Neural progenitor cell (in vitro differentiated cells): Measurements from ENCODE around the gene AMT. TPM values are rescaled to one million over a fixed set of nuclear protein-coding genes. Genes with fewer than 3 reads are reported as not detected.

ENCODE experiments used
- DNase-seq: peaks from one replicate; pipeline ENCODE4 v3.0.0-alpha.2; 2016; ENCODE audit warnings: low spot score
- H2AFZ ChIP-seq: fragments of 200-600 bp; sonication (generic); replicated peaks from 2 replicates; pipeline ENCODE4 v1.6.1; 2016; ENCODE audit warnings: antibody characterized with exemption
- H3F3A ChIP-seq: fragments of 200-600 bp; sonication (generic); 2 replicates; pipeline ENCODE4 v1.6.1; 2016; ENCODE audit warnings: antibody characterized with exemption, low read depth
- H3K27ac ChIP-seq: fragments of 200-600 bp; sonication (generic); 2 replicates; pipeline ENCODE4 v1.5.1; 2016; ENCODE audit warnings: mild to moderate bottlenecking
- H3K27me3 ChIP-seq: fragments of 200-600 bp; sonication (generic); 2 replicates; pipeline ENCODE4 v1.6.1; 2016; ENCODE audit warnings: mild to moderate bottlenecking, moderate library complexity
- H3K36me3 ChIP-seq: fragments of 200-600 bp; sonication (generic); 2 replicates; pipeline ENCODE4 v1.5.1; 2016
- H3K4me1 ChIP-seq: fragments of 200-600 bp; sonication (generic); 2 replicates; pipeline ENCODE4 v1.6.1; 2016; ENCODE audit warnings: mixed run types
- H3K4me2 ChIP-seq: fragments of 200-600 bp; sonication (generic); 2 replicates; pipeline ENCODE4 v1.6.1; 2016
- H3K4me3 ChIP-seq: fragments of 200-600 bp; sonication (generic); 2 replicates; pipeline ENCODE4 v1.5.1; 2016
- H3K79me2 ChIP-seq: fragments of 200-600 bp; sonication (generic); 2 replicates; pipeline ENCODE4 v1.6.1; 2016; ENCODE audit warnings: low read depth
- H3K9ac ChIP-seq: fragments of 200-600 bp; sonication (generic); 2 replicates; pipeline ENCODE4 v1.6.1; 2016
- H3K9me3 ChIP-seq: fragments of 200-600 bp; sonication (generic); 2 replicates; pipeline ENCODE4 v1.5.1; 2016; ENCODE audit warnings: low read depth
- H4K20me1 ChIP-seq: fragments of 200-600 bp; sonication (generic); 2 replicates; pipeline ENCODE4 v1.6.1; 2016; ENCODE audit warnings: low read depth
- H3K27ac Mint-ChIP-seq: 3 replicates; pipeline ENCODE4 v1.8.0; 2021; ENCODE audit warnings: mixed read lengths
- H3K27me3 Mint-ChIP-seq: 2 replicates; pipeline ENCODE4 v1.8.0; 2022; ENCODE audit warnings: low read depth, mild to moderate bottlenecking, inconsistent platforms, moderate library complexity, mixed read lengths; ENCODE audit not compliant: insufficient read depth
- H3K36me3 Mint-ChIP-seq: 3 replicates; pipeline ENCODE4 v1.8.0; 2021; ENCODE audit warnings: mixed read lengths
- H3K4me1 Mint-ChIP-seq: 3 replicates; pipeline ENCODE4 v1.8.0; 2021; ENCODE audit warnings: mixed read lengths
- H3K4me3 Mint-ChIP-seq: 3 replicates; pipeline ENCODE4 v1.8.0; 2021; ENCODE audit warnings: mild to moderate bottlenecking, moderate library complexity, mixed read lengths
- H3K9me3 Mint-ChIP-seq: 3 replicates; pipeline ENCODE4 v1.8.0; 2020; ENCODE audit warnings: mixed read lengths
- CTCF ChIP-seq: fragments of 200-600 bp; sonication (generic); IDR thresholded peaks from 2 replicates; pipeline ENCODE4 v1.5.1; 2017; ENCODE audit warnings: antibody characterized with exemption, mild to moderate bottlenecking
- EZH2 ChIP-seq: fragments of 200-600 bp; sonication (generic); IDR thresholded peaks from 2 replicates; pipeline ENCODE4 v1.6.1; 2017; ENCODE audit warnings: antibody characterized with exemption, mild to moderate bottlenecking, moderate library complexity
- EZH2phosphoT487 ChIP-seq: fragments of 200-600 bp; sonication (generic); IDR thresholded peaks from 2 replicates; pipeline ENCODE4 v1.6.1; 2017; ENCODE audit warnings: antibody characterized with exemption
- total RNA-seq: library from RNA; depleted of rRNA; stranded (reverse); fragments of >200 nt; gene quantifications from 2 replicates; pipeline ENCODE4 v1.2.3, GENCODE V29; 2015; ENCODE audit warnings: low replicate concordance

Gene AMT
- total RNA-seq, 1 donor from 2014 or later = 35.4 TPM

DNA sequence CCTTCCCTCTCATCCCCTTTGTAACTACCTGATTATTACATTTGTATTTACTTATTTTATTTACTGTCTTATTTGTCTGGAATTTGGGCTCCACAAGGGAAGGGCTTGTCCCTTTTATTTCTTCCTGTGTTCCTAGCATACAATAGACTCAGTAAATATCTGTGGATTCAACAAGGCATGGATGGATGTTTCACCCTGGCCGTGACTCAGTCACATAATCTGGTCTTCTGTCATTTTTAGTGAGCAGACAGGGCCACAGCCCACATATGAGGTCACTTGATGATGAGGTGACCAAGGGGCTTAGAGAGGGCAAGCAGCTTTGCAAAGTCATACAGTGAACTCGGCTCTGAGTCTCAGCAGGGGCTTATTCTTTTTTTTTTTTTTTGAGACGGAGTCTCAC lies 39.9 kb upstream of the AMT start:
- Mint-ChIP-seq H3K9me3 (no peaks in the 10 kb centered on the region), H3K36me3 (no peaks in the 10 kb centered on the region), H3K4me3 (peak overlapping the region; percentile 41), H3K27ac (peak overlapping the region; percentile 98), H3K4me1 (peaks cover 41% of the 10 kb centered on the region), H3K27me3 (peaks cover 12% of the 10 kb centered on the region)
- H3K27me3 ChIP-seq = no peaks in the 10 kb centered on the region
- peak overlapping the region; percentile 91 for H3K27ac ChIP-seq
- peaks cover 56% of the 10 kb centered on the region for H3K4me1 ChIP-seq
- no peaks in the 10 kb centered on the region for H3K9me3 ChIP-seq
- H3K36me3 ChIP-seq = no peaks in the 10 kb centered on the region
- no peak overlapping the region for H2AFZ ChIP-seq
- H3F3A ChIP-seq = peaks cover 49% of the 10 kb centered on the region
- no peak for TF ChIP-seq EZH2phosphoT487
- no peak for TF ChIP-seq EZH2
- no peak for TF ChIP-seq CTCF
- peak overlapping the region; percentile 59 for H3K4me2 ChIP-seq
- no peak overlapping the region for H3K4me3 ChIP-seq
- no peak for DNase-seq
- H3K9ac ChIP-seq = no peak overlapping the region
- H3K79me2 ChIP-seq = no peaks in the 10 kb centered on the region
- no peaks in the 10 kb centered on the region for H4K20me1 ChIP-seq

- H3K27me3 ChIP-seq = no peaks in the 10 kb centered on the region
- Mint-ChIP-seq H3K27me3 (peaks cover 12% of the 10 kb centered on the region), H3K4me1 (peaks cover 41% of the 10 kb centered on the region), H3K4me3 (peak overlapping the region; percentile 41), H3K36me3 (no peaks in the 10 kb centered on the region), H3K9me3 (no peaks in the 10 kb centered on the region), H3K27ac (peak overlapping the region; percentile 98)
- peak overlapping the region; percentile 59 for H3K4me2 ChIP-seq
- no peaks in the 10 kb centered on the region for H3K36me3 ChIP-seq
- H3K4me3 ChIP-seq = peak overlapping the region; percentile 15
- peak; percentile 65 for DNase-seq
- no peaks in the 10 kb centered on the region for H4K20me1 ChIP-seq
- H3K79me2 ChIP-seq = no peaks in the 10 kb centered on the region
- peak overlapping the region; percentile 91 for H3K27ac ChIP-seq
- TF ChIP-seq CTCF (peak; percentile 8), EZH2 (no peak), EZH2phosphoT487 (no peak)
- H3K9ac ChIP-seq = no peak overlapping the region
- peak overlapping the region; percentile 19 for H2AFZ ChIP-seq
- peaks cover 49% of the 10 kb centered on the region for H3F3A ChIP-seq
- peaks cover 56% of the 10 kb centered on the region for H3K4me1 ChIP-seq
- no peaks in the 10 kb centered on the region for H3K9me3 ChIP-seq
Observed at GRCh38 chr3:49461443-49462171, 39.3 kb upstream of the AMT start.

DNA sequence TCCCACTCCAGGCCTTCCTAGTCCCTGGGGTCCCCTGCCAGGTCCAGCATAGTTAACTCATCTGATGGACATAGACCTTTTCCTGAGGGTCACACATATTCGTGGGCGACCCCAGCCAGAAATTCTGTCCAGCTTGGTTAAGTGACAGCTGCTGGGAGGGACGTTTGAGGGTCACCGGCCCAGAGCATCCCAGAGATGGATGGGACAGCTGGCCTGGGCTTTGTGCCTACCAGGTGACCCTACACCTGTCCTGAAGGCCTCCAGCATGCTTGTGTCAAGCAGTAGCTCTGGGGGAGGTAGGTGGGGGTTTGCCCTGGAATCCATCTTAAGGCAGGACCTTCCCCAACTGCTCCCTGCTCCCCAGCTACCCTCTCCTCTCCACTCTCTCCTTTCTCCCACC lies 38.7 kb upstream of the AMT start:
- TF ChIP-seq EZH2 (no peak), CTCF (no peak), EZH2phosphoT487 (no peak)
- H3K79me2 ChIP-seq = no peaks in the 10 kb centered on the region
- peaks cover 54% of the 10 kb centered on the region for H3K4me1 ChIP-seq
- Mint-ChIP-seq H3K36me3 (no peaks in the 10 kb centered on the region), H3K4me1 (peaks cover 41% of the 10 kb centered on the region), H3K27ac (peak overlapping the region; percentile 98), H3K9me3 (no peaks in the 10 kb centered on the region), H3K27me3 (peaks cover 12% of the 10 kb centered on the region), H3K4me3 (peak overlapping the region; percentile 58)
- H3K9ac ChIP-seq = no peak overlapping the region
- H3K27me3 ChIP-seq = no peaks in the 10 kb centered on the region
- no peaks in the 10 kb centered on the region for H3K36me3 ChIP-seq
- H4K20me1 ChIP-seq = no peaks in the 10 kb centered on the region
- H3K4me3 ChIP-seq = peak overlapping the region; percentile 15
- no peak for DNase-seq
- H3F3A ChIP-seq = peaks cover 47% of the 10 kb centered on the region
- H3K4me2 ChIP-seq = peak overlapping the region; percentile 59
- no peaks in the 10 kb centered on the region for H3K9me3 ChIP-seq
- H2AFZ ChIP-seq = peak overlapping the region; percentile 19
- H3K27ac ChIP-seq = peak overlapping the region; percentile 91
